GM23338 (cell line): Measurements from ENCODE around the gene ATP2B1. TPM values are rescaled to one million over a fixed set of nuclear protein-coding genes. Genes with fewer than 3 reads are reported as not detected.

ENCODE experiments used
- ATAC-seq: fragments of 200-7000 bp; cut with Tn5 transposase; 3 replicates; pipeline ENCODE4 v1.9.1; 2020
- DNase-seq: peaks from one replicate; pipeline ENCODE4 v3.0.0-alpha.2; 2015; ENCODE audit warnings: low spot score
- H2AFZ ChIP-seq: fragments of 200-600 bp; sonication (generic); 2 replicates; pipeline ENCODE4 v1.8.0; 2016; ENCODE audit warnings: antibody characterized with exemption, mild to moderate bottlenecking, moderate library complexity
- H3F3A ChIP-seq: fragments of 200-600 bp; sonication (generic); replicated peaks from 2 replicates; pipeline ENCODE4 v1.8.0; 2017; ENCODE audit warnings: antibody characterized with exemption, mixed run types, low read depth
- H3K27ac ChIP-seq: fragments of 200-600 bp; sonication (generic); 2 replicates; pipeline ENCODE4 v1.6.1; 2016; ENCODE audit warnings: low read depth
- H3K27me3 ChIP-seq: fragments of 200-600 bp; sonication (generic); 2 replicates; pipeline ENCODE4 v1.8.0; 2016; ENCODE audit warnings: mild to moderate bottlenecking, mixed run types, moderate library complexity; ENCODE audit not compliant: insufficient read depth
- H3K36me3 ChIP-seq: fragments of 200-600 bp; sonication (generic); 2 replicates; pipeline ENCODE4 v1.8.0; 2016; ENCODE audit warnings: mild to moderate bottlenecking; ENCODE audit not compliant: insufficient read depth
- H3K4me1 ChIP-seq: fragments of 200-600 bp; sonication (generic); 2 replicates; pipeline ENCODE4 v1.8.0; 2016; ENCODE audit warnings: mild to moderate bottlenecking, moderate library complexity; ENCODE audit not compliant: insufficient read depth
- H3K4me2 ChIP-seq: fragments of 200-600 bp; sonication (generic); 2 replicates; pipeline ENCODE4 v1.7.1; 2017; ENCODE audit warnings: mixed run types
- H3K4me3 ChIP-seq: fragments of 200-600 bp; sonication (generic); 2 replicates; pipeline ENCODE4 v1.6.1; 2016; ENCODE audit warnings: mixed run types
- H3K79me2 ChIP-seq: fragments of 200-600 bp; sonication (generic); replicated peaks from 2 replicates; pipeline ENCODE4 v1.8.0; 2017; ENCODE audit warnings: mild to moderate bottlenecking; ENCODE audit not compliant: insufficient read depth
- H3K9me2 ChIP-seq: fragments of 200-600 bp; sonication (generic); 2 replicates; pipeline ENCODE4 v1.8.0; 2017; ENCODE audit not compliant: insufficient read depth
- H4K20me1 ChIP-seq: fragments of 200-600 bp; sonication (generic); replicated peaks from 2 replicates; pipeline ENCODE4 v1.8.0; 2017; ENCODE audit warnings: mild to moderate bottlenecking; ENCODE audit not compliant: insufficient read depth
- H3K27ac Mint-ChIP-seq: 2 replicates; pipeline ENCODE4 v1.8.0; 2020; ENCODE audit warnings: inconsistent platforms, mild to moderate bottlenecking, moderate library complexity, mixed read lengths
- H3K27me3 Mint-ChIP-seq: 3 replicates; pipeline ENCODE4 v1.8.0; 2022; ENCODE audit warnings: low read depth, mild to moderate bottlenecking, moderate library complexity, mixed read lengths, inconsistent platforms; ENCODE audit not compliant: insufficient read depth, poor library complexity
- H3K36me3 Mint-ChIP-seq: 3 replicates; pipeline ENCODE4 v1.8.0; 2021; ENCODE audit warnings: low read depth, mild to moderate bottlenecking, inconsistent platforms, moderate library complexity, mixed read lengths
- H3K4me1 Mint-ChIP-seq: 3 replicates; pipeline ENCODE4 v1.8.0; 2020; ENCODE audit warnings: mild to moderate bottlenecking, inconsistent platforms, mixed read lengths
- H3K4me3 Mint-ChIP-seq: 3 replicates; pipeline ENCODE4 v1.8.0; 2021; ENCODE audit warnings: moderate library complexity, mild to moderate bottlenecking, inconsistent platforms, mixed read lengths
- H3K9me3 Mint-ChIP-seq: 3 replicates; pipeline ENCODE4 v1.8.0; 2020; ENCODE audit warnings: moderate library complexity, mild to moderate bottlenecking, inconsistent platforms, mixed read lengths
- CREB1 ChIP-seq: fragments of 250-450 bp; sonication (Bioruptor Pico); IDR thresholded peaks from 2 replicates; pipeline ENCODE4 v1.5.0; 2020; ENCODE audit warnings: low read depth, mild to moderate bottlenecking, moderate library complexity
- EZH2 ChIP-seq: fragments of 200-600 bp; sonication (generic); IDR thresholded peaks from one replicate; pipeline ENCODE4 v1.8.0; 2017; ENCODE audit warnings: antibody characterized with exemption, mild to moderate bottlenecking, low read depth; ENCODE audit not compliant: unreplicated experiment
- EZH2phosphoT487 ChIP-seq: fragments of 200-600 bp; sonication (generic); IDR thresholded peaks from one replicate; pipeline ENCODE4 v1.8.1; 2018; ENCODE audit warnings: antibody characterized with exemption; ENCODE audit not compliant: unreplicated experiment
- NANOG ChIP-seq: IDR thresholded peaks from 2 replicates; pipeline ENCODE4 v1.6.1; 2016; ENCODE audit warnings: antibody characterized with exemption, borderline replicate concordance
- ZNF114 ChIP-seq: fragments of 250-450 bp; sonication (Bioruptor Pico); IDR thresholded peaks from 2 replicates; pipeline ENCODE4 v1.5.0; 2020; ENCODE audit warnings: mild to moderate bottlenecking, moderate library complexity
- polyA plus RNA-seq: library from polyadenylated mRNA; unstranded; fragments of >200 nt; fragmentation: Nextera tagmentation; extraction: Ambion mirVana; gene quantifications from 2 replicates; pipeline ENCODE4 v1.2.1, GENCODE V29; 2016
- total RNA-seq: library from RNA; depleted of rRNA; stranded (reverse); fragments of >200 nt; shearing (Covaris generic); gene quantifications from 2 replicates; pipeline ENCODE4 v1.2.3, GENCODE V29; 2014
- TF ChIP-seq, protein P1 (sequence below): fragments of 250-450 bp; sonication (Bioruptor Pico); IDR thresholded peaks from 2 replicates; pipeline ENCODE4 v1.5.0; 2020; ENCODE audit warnings: mild to moderate bottlenecking, moderate library complexity
- TF ChIP-seq, protein P2 (sequence below): IDR thresholded peaks from 2 replicates; pipeline ENCODE4 v1.6.1; 2016; ENCODE audit warnings: antibody characterized with exemption

ATP2B1 gene
- total and polyA plus RNA-seq, 2 experiments from 2014 or later, result 39.3 to 42.3 TPM

DNA sequence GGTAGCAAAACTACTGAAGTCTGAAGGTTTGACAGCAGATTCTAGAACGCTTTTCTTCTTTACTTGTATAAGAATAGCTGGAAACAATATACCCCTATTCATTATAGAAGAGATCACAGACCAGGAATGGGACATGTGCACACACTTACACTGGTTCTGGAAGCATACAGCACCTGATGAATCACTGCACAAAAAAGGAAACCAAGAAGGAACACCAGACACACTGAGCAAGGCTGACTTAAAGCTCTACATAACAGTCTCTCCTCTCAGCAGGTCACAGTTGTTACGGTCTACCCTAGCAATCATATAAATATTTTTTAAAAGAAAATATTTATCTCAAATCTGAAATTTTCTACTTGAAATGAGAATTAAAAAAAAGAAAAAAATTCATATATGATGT lies 13.5 kb downstream of the ATP2B1 start:
- Histone ChIP-seq H2AFZ (no peak overlapping the region), H3F3A (no peaks in the 10 kb centered on the region), H3K9me2 (no peaks in the 10 kb centered on the region), H3K4me1 (no peaks in the 10 kb centered on the region; the same call in 1 of the 2 replicates), H3K27ac (no peak overlapping the region), H4K20me1 (peaks cover 22% of the 10 kb centered on the region), H3K4me2 (no peak overlapping the region), H3K27me3 (no peaks in the 10 kb centered on the region), H3K79me2 (peaks cover 95% of the 10 kb centered on the region), H3K4me3 (no peak overlapping the region), H3K36me3 (no peaks in the 10 kb centered on the region)
- Mint-ChIP-seq H3K27ac (no peak overlapping the region), H3K4me1 (peaks cover 22% of the 10 kb centered on the region), H3K27me3 (no peaks in the 10 kb centered on the region), H3K9me3 (no peaks in the 10 kb centered on the region), H3K36me3 (no peaks in the 10 kb centered on the region), H3K4me3 (no peak overlapping the region)
- DNase-seq, result no peak
- ATAC-seq, result no peak
- TF ChIP-seq, protein P1, sequence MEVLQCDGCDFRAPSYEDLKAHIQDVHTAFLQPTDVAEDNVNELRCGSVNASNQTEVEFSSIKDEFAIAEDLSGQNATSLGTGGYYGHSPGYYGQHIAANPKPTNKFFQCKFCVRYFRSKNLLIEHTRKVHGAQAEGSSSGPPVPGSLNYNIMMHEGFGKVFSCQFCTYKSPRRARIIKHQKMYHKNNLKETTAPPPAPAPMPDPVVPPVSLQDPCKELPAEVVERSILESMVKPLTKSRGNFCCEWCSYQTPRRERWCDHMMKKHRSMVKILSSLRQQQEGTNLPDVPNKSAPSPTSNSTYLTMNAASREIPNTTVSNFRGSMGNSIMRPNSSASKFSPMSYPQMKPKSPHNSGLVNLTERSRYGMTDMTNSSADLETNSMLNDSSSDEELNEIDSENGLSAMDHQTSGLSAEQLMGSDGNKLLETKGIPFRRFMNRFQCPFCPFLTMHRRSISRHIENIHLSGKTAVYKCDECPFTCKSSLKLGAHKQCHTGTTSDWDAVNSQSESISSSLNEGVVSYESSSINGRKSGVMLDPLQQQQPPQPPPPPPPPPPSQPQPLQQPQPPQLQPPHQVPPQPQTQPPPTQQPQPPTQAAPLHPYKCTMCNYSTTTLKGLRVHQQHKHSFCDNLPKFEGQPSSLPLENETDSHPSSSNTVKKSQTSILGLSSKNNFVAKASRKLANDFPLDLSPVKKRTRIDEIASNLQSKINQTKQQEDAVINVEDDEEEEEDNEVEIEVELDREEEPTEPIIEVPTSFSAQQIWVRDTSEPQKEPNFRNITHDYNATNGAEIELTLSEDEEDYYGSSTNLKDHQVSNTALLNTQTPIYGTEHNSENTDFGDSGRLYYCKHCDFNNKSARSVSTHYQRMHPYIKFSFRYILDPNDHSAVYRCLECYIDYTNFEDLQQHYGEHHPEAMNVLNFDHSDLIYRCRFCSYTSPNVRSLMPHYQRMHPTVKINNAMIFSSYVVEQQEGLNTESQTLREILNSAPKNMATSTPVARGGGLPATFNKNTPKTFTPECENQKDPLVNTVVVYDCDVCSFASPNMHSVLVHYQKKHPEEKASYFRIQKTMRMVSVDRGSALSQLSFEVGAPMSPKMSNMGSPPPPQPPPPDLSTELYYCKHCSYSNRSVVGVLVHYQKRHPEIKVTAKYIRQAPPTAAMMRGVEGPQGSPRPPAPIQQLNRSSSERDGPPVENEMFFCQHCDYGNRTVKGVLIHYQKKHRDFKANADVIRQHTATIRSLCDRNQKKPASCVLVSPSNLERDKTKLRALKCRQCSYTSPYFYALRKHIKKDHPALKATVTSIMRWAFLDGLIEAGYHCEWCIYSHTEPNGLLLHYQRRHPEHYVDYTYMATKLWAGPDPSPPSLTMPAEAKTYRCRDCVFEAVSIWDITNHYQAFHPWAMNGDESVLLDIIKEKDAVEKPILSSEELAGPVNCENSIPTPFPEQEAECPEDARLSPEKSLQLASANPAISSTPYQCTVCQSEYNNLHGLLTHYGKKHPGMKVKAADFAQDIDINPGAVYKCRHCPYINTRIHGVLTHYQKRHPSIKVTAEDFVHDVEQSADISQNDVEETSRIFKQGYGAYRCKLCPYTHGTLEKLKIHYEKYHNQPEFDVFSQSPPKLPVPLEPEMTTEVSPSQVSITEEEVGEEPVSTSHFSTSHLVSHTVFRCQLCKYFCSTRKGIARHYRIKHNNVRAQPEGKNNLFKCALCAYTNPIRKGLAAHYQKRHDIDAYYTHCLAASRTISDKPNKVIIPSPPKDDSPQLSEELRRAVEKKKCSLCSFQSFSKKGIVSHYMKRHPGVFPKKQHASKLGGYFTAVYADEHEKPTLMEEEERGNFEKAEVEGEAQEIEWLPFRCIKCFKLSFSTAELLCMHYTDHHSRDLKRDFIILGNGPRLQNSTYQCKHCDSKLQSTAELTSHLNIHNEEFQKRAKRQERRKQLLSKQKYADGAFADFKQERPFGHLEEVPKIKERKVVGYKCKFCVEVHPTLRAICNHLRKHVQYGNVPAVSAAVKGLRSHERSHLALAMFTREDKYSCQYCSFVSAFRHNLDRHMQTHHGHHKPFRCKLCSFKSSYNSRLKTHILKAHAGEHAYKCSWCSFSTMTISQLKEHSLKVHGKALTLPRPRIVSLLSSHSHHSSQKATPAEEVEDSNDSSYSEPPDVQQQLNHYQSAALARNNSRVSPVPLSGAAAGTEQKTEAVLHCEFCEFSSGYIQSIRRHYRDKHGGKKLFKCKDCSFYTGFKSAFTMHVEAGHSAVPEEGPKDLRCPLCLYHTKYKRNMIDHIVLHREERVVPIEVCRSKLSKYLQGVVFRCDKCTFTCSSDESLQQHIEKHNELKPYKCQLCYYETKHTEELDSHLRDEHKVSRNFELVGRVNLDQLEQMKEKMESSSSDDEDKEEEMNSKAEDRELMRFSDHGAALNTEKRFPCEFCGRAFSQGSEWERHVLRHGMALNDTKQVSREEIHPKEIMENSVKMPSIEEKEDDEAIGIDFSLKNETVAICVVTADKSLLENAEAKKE, result no peak
- no peak for TF ChIP-seq NANOG
- no peak for TF ChIP-seq ZNF114
- TF ChIP-seq, protein P2, sequence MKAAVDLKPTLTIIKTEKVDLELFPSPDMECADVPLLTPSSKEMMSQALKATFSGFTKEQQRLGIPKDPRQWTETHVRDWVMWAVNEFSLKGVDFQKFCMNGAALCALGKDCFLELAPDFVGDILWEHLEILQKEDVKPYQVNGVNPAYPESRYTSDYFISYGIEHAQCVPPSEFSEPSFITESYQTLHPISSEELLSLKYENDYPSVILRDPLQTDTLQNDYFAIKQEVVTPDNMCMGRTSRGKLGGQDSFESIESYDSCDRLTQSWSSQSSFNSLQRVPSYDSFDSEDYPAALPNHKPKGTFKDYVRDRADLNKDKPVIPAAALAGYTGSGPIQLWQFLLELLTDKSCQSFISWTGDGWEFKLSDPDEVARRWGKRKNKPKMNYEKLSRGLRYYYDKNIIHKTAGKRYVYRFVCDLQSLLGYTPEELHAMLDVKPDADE, result no peak
- no peak for TF ChIP-seq EZH2
- no peak for TF ChIP-seq EZH2phosphoT487
- TF ChIP-seq CREB1 (CRISPR knock-in tag), result no peak
